Upper lobe of left lung (tissue), 4 donors: ENCODE measurements around the gene SHMT1.

ENCODE experiments used
- CTCF ChIP-seq, 6 experiments: fragments of 450-650 bp in 4 of 6; fragments of 200-600 bp in 2 of 6; sonication (generic) in 2 of 6; IDR thresholded peaks; one replicate each; pipeline ENCODE4 v1.5.1; 2016 to 2019; ENCODE audit warnings: antibody characterized with exemption in 6 of 6
- EP300 ChIP-seq, 4 donors: sonication (generic); formaldehyde crosslinking; IDR thresholded peaks; one replicate each; pipeline ENCODE4 v1.5.1; 2017; ENCODE audit warnings: antibody characterized with exemption in 4 of 4, control low read depth in 2 of 4

- TF ChIP-seq CTCF (IDR thresholded peaks at IDR 0.05) = no peak
- no peak for TF ChIP-seq EP300 (IDR thresholded peaks at IDR 0.05)
These were observed 18.5 kb upstream of the SHMT1 start for GRCh38 chr17:18381953-18382245.
